Measurements from ENCODE around the gene SLC18A3. TPM values are rescaled to one million over a fixed set of nuclear protein-coding genes. Genes with fewer than 3 reads are reported as not detected.
A peak's percentile ranks its signal among the peaks of the same experiment; 100 is the strongest.

SLC18A3 gene
- total RNA-seq, 1 donor from 2014 or later = not detected

- DNase-seq (ENCODE audit: low read depth) (peak; percentile 65), FAIRE-seq (no peak)
- H3K36me3 ChIP-seq (ENCODE audit: control insufficient read depth, insufficient read depth, low read length) = no peaks in the 10 kb centered on the region
- TF ChIP-seq CTCF (IDR thresholded peaks at IDR 0.05; ENCODE audit: insufficient read depth, low read length, severe bottlenecking) = no peak
- H3K4me3 ChIP-seq (ENCODE audit: low read depth, low read length) = no peak overlapping the region
- H3K27me3 ChIP-seq (ENCODE audit: control insufficient read depth, insufficient read depth, low read length) = no peaks in the 10 kb centered on the region
These were observed 51.2 kb downstream of the SLC18A3 start for GRCh38 chr10:49661140-49661856.

Other genes starting within 250 kb of the SLC18A3 start
- not detected in 2 replicates for gene DRGX, start 214.2 kb upstream of the SLC18A3 start, total RNA-seq
- gene ERCC6, start 71.2 kb upstream of the SLC18A3 start, total RNA-seq = 19.2 and 21.9 TPM in 2 replicates
- gene CHAT, start 3.7 kb downstream of the SLC18A3 start, total RNA-seq = not detected in 2 replicates
- gene C10orf53, start 69.3 kb downstream of the SLC18A3 start, total RNA-seq = not detected in 2 replicates
- 0.26 TPM in 1 of 2 replicates, not detected in the other for gene OGDHL, start 152.0 kb downstream of the SLC18A3 start, total RNA-seq

Measured in bronchial epithelial cell (primary cell).